GM18870 (cell line): ENCODE results near the gene SHMT2.
"Not testable (repeated sequence)": the region's sequence is repeated elsewhere in the genome, so short reads cannot be mapped to it uniquely, and the experiment has no call there.

Source experiments
- ATAC-seq: cut with Tn5 transposase; IDR thresholded peaks from one replicate; pipeline ENCODE4 v1.9.1; 2021; ENCODE audit warnings: moderate library complexity; ENCODE audit not compliant: unreplicated experiment

The SHMT2 gene

GRCh38 chr12:57261428-57261865 lies 31.9 kb downstream of the SHMT2 start:
- no peak for ATAC-seq

- no peak for ATAC-seq
Observed at GRCh38 chr12:57262126-57262822, 32.8 kb downstream of the SHMT2 start.

- ATAC-seq, result no peak
Observed at GRCh38 chr12:57263096-57263495, 33.6 kb downstream of the SHMT2 start.

- ATAC-seq, result no peak
Observed at GRCh38 chr12:57266681-57267080, 37.2 kb downstream of the SHMT2 start.

GRCh38 chr12:57268264-57268663 lies 38.8 kb downstream of the SHMT2 start:
- no peak for ATAC-seq

GRCh38 chr12:57270966-57271470 lies 41.5 kb downstream of the SHMT2 start:
- no peak for ATAC-seq

GRCh38 chr12:57272337-57273151 lies 43.0 kb downstream of the SHMT2 start:
- ATAC-seq, result no peak

- ATAC-seq, result no peak
Observed at GRCh38 chr12:57273516-57273915, 44.0 kb downstream of the SHMT2 start.

GRCh38 chr12:57276233-57276632 lies 46.7 kb downstream of the SHMT2 start:
- not testable (repeated sequence) for ATAC-seq

GRCh38 chr12:57276935-57277563 lies 47.5 kb downstream of the SHMT2 start:
- ATAC-seq, result no peak

GRCh38 chr12:57278465-57279381 lies 49.2 kb downstream of the SHMT2 start:
- no peak for ATAC-seq

- peak; percentile 83 for ATAC-seq
Observed at GRCh38 chr12:57280211-57281062, 50.9 kb downstream of the SHMT2 start.

- not testable (repeated sequence) for ATAC-seq
Observed at GRCh38 chr12:57282073-57282472, 52.6 kb downstream of the SHMT2 start.
